H1 (cell line): ENCODE measurements around the gene KRT14. TPM values are rescaled to one million over a fixed set of nuclear protein-coding genes. Genes with fewer than 3 reads are reported as not detected.

Experiments used
- CTCF ChIA-PET: fragments of 300-600 bp; sonication (Branson Sonifier 250); formaldehyde crosslinking; loops from one replicate; lab custom pipeline; 2021; ENCODE audit not compliant: partially characterized antibody; lab: Charles Lee
- POLR2A ChIA-PET: fragments of 300-600 bp; sonication (Branson Sonifier 250); formaldehyde crosslinking; loops from one replicate; lab custom pipeline; 2021; ENCODE audit warnings: inconsistent platforms; ENCODE audit not compliant: partially characterized antibody; lab: Charles Lee
- DNase-seq, 2 experiments: peaks; one replicate each; pipeline versions ENCODE4 v3.0.0 to v3.0.0-alpha.2; 2010 to 2022; ENCODE audit warnings: low spot score in 2 of 2, low read depth in 1 of 2, mixed read lengths in 1 of 2
- FAIRE-seq: peaks from 2 replicates; lab custom pipeline; 2011; peaks lifted over from hg19 to GRCh38; lab: Jason Lieb, UNC
- H2AFZ ChIP-seq: 2 replicates; pipeline ENCODE4 v1.8.1; 2012; ENCODE audit warnings: low read length, inconsistent platforms
- H2AK5ac ChIP-seq: 2 replicates; pipeline ENCODE4 v1.6.1; 2013; ENCODE audit warnings: low read depth, low read length
- H2BK120ac ChIP-seq: replicated peaks from 2 replicates; pipeline ENCODE3; 2013; ENCODE audit warnings: low read depth, low read length, inconsistent platforms
- H2BK12ac ChIP-seq: 2 replicates; pipeline ENCODE4 v1.6.1; 2013; ENCODE audit warnings: low read depth, low read length
- H2BK15ac ChIP-seq: 2 replicates; pipeline ENCODE4 v1.6.1; 2013; ENCODE audit warnings: low read length
- H2BK20ac ChIP-seq: 2 replicates; pipeline ENCODE4 v1.6.1; 2013; ENCODE audit warnings: low read length
- H2BK5ac ChIP-seq: 2 replicates; pipeline ENCODE4 v1.6.1; 2013; ENCODE audit warnings: low read depth, low read length
- H3K14ac ChIP-seq: 2 replicates; pipeline ENCODE4 v1.6.1; 2013; ENCODE audit warnings: inconsistent platforms; ENCODE audit not compliant: insufficient read length
- H3K18ac ChIP-seq: 2 replicates; pipeline ENCODE4 v1.6.1; 2013; ENCODE audit warnings: low read length; ENCODE audit errors: extremely low read depth
- H3K23ac ChIP-seq: 2 replicates; pipeline ENCODE4 v1.6.1; 2013; ENCODE audit warnings: inconsistent platforms; ENCODE audit not compliant: insufficient read length
- H3K23me2 ChIP-seq: 2 replicates; pipeline ENCODE4 v1.6.1; 2013; ENCODE audit warnings: low read depth, low read length
- H3K27ac ChIP-seq: 2 replicates; pipeline ENCODE4 v1.6.1; 2011; ENCODE audit warnings: low read depth, low read length, inconsistent platforms
- H3K27me3 ChIP-seq, 4 experiments: replicated peaks in 1 of 4; 1 replicate in 1 of 4; 2 replicates in 3 of 4; pipeline versions ENCODE4 v1.6.1 to v1.8.1; 2011 to 2013; ENCODE audit warnings: low read length in 3 of 4, mild to moderate bottlenecking in 3 of 4, inconsistent platforms in 2 of 4, mixed read lengths in 2 of 4, moderate library complexity in 1 of 4; ENCODE audit not compliant: control insufficient read depth in 3 of 4, insufficient read depth in 3 of 4; ENCODE audit errors: extremely low read depth in 1 of 4
- H3K36me3 ChIP-seq, 4 experiments: 2 replicates each; pipeline versions ENCODE4 v1.6.1 to v1.8.1; 2011 to 2013; ENCODE audit warnings: mild to moderate bottlenecking in 4 of 4, low read length in 3 of 4, moderate library complexity in 2 of 4, control low read depth in 1 of 4, inconsistent platforms in 1 of 4; ENCODE audit not compliant: insufficient read depth in 4 of 4, control insufficient read depth in 2 of 4
- H3K4ac ChIP-seq: replicated peaks from 2 replicates; pipeline ENCODE3; 2013; ENCODE audit warnings: low read length, low read depth, mixed read lengths, inconsistent platforms; ENCODE audit not compliant: insufficient read length
- H3K4me1 ChIP-seq, 4 experiments: replicated peaks in 1 of 4; 1 replicate in 1 of 4; 2 replicates in 3 of 4; pipeline versions ENCODE4 v1.6.1 to v1.8.1; 2011 to 2013; ENCODE audit warnings: low read length in 3 of 4, inconsistent platforms in 2 of 4, mixed read lengths in 1 of 4; ENCODE audit not compliant: insufficient read depth in 4 of 4, control insufficient read depth in 3 of 4
- H3K4me2 ChIP-seq, 2 experiments: 2 replicates each; pipeline versions ENCODE4 v1.6.1 to v1.8.1; 2011 to 2013; ENCODE audit warnings: low read depth in 2 of 2, low read length in 2 of 2, control low read depth in 1 of 2, inconsistent platforms in 1 of 2, mild to moderate bottlenecking in 1 of 2; ENCODE audit not compliant: insufficient read depth in 1 of 2
- H3K4me3 ChIP-seq, 4 experiments: fragments of 200-600, 300-600 bp in 1 of 4; sonication (generic), shearing (Covaris generic), sonication (Bioruptor Twin) in 1 of 4; 2 replicates each; pipeline versions ENCODE4 v1.5.1 to v1.8.1; 2011 to 2016; ENCODE audit warnings: low read length in 4 of 4, low read depth in 3 of 4, control low read depth in 2 of 4, inconsistent platforms in 2 of 4, mild to moderate bottlenecking in 2 of 4, mixed read lengths in 1 of 4, moderate library complexity in 1 of 4; ENCODE audit not compliant: insufficient read depth in 2 of 4; ENCODE audit errors: extremely low read depth in 1 of 4
- H3K56ac ChIP-seq: replicated peaks from 2 replicates; pipeline ENCODE3; 2013; ENCODE audit warnings: low read depth, mild to moderate bottlenecking, mixed read lengths, low read length, inconsistent platforms; ENCODE audit not compliant: insufficient read length
- H3K79me1 ChIP-seq: 2 replicates; pipeline ENCODE4 v1.6.1; 2013; ENCODE audit warnings: low read depth, low read length, control low read depth
- H3K79me2 ChIP-seq, 2 experiments: 2 replicates each; pipeline versions ENCODE4 v1.6.1 to v1.8.1; 2012 to 2013; ENCODE audit warnings: low read length in 2 of 2, mild to moderate bottlenecking in 2 of 2, inconsistent platforms in 1 of 2; ENCODE audit not compliant: insufficient read depth in 2 of 2, control insufficient read depth in 1 of 2
- H3K9ac ChIP-seq, 4 experiments: replicated peaks in 1 of 4; 1 replicate in 1 of 4; 2 replicates in 3 of 4; pipeline versions ENCODE4 v1.6.1 to v1.8.1; 2011 to 2013; ENCODE audit warnings: low read depth in 3 of 4, low read length in 3 of 4, control low read depth in 2 of 4, mild to moderate bottlenecking in 2 of 4, moderate library complexity in 2 of 4, inconsistent platforms in 1 of 4; ENCODE audit errors: extremely low read depth in 1 of 4
- H3K9me3 ChIP-seq, 2 experiments: 2 replicates each; pipeline versions ENCODE4 v1.6.1 to v1.8.1; 2012 to 2013; ENCODE audit warnings: mild to moderate bottlenecking in 2 of 2, moderate library complexity in 2 of 2, control low read depth in 1 of 2, inconsistent platforms in 1 of 2, low read depth in 1 of 2, low read length in 1 of 2, mixed read lengths in 1 of 2; ENCODE audit not compliant: insufficient read depth in 2 of 2
- H4K20me1 ChIP-seq, 2 experiments: replicated peaks in 1 of 2; 2 replicates each; pipeline versions ENCODE3 to v1.8.1; 2011 to 2013; ENCODE audit warnings: inconsistent platforms in 2 of 2, low read length in 2 of 2, mild to moderate bottlenecking in 1 of 2; ENCODE audit not compliant: insufficient read depth in 2 of 2, control insufficient read depth in 1 of 2
- H4K5ac ChIP-seq: 2 replicates; pipeline ENCODE4 v1.6.1; 2013; ENCODE audit warnings: low read length, low read depth, mixed read lengths, inconsistent platforms; ENCODE audit not compliant: insufficient read length
- H4K8ac ChIP-seq: 2 replicates; pipeline ENCODE4 v1.8.0; 2013; ENCODE audit warnings: mild to moderate bottlenecking, moderate library complexity, low read length, inconsistent platforms; ENCODE audit not compliant: insufficient read depth; ENCODE audit errors: extremely low read depth
- H4K91ac ChIP-seq: replicated peaks from 2 replicates; pipeline ENCODE3; 2013; ENCODE audit warnings: low read length, mixed read lengths, inconsistent platforms; ENCODE audit not compliant: insufficient read length
- CHD1 ChIP-seq: IDR thresholded peaks from 2 replicates; pipeline ENCODE4 v1.6.1; 2012; ENCODE audit warnings: low read depth, low read length, improper control_type of control experiment
- CREB1 ChIP-seq: IDR thresholded peaks from 2 replicates; pipeline ENCODE4 v1.6.1; 2012; ENCODE audit warnings: inconsistent platforms
- EP300 ChIP-seq, 2 experiments: IDR thresholded peaks; 1 replicate in 1 of 2; 2 replicates in 1 of 2; pipeline ENCODE4 v1.6.1; 2011 to 2012; ENCODE audit warnings: low read depth in 2 of 2, low read length in 2 of 2, mild to moderate bottlenecking in 2 of 2, borderline replicate concordance in 1 of 2, inconsistent platforms in 1 of 2, moderate library complexity in 1 of 2
- JUN ChIP-seq: IDR thresholded peaks from 2 replicates; pipeline ENCODE4 v1.6.1; 2011; ENCODE audit warnings: low read depth, mild to moderate bottlenecking, improper control_type of control experiment, low read length
- JUND ChIP-seq: IDR thresholded peaks from 2 replicates; pipeline ENCODE4 v1.6.1; 2011; ENCODE audit warnings: mild to moderate bottlenecking, improper control_type of control experiment, low read length
- KDM4A ChIP-seq: IDR thresholded peaks from one replicate; pipeline ENCODE4 v1.7.1; 2012; ENCODE audit warnings: low read depth, mild to moderate bottlenecking, moderate library complexity, low read length, inconsistent platforms; ENCODE audit not compliant: severe bottlenecking
- SIN3A ChIP-seq, 2 experiments: IDR thresholded peaks in 1 of 2; conservative IDR thresholded peaks in 1 of 2; 2 replicates each; pipeline ENCODE4 v1.6.1; 2011 to 2012; ENCODE audit warnings: low read length in 2 of 2, improper control_type of control experiment in 1 of 2, low read depth in 1 of 2, mild to moderate bottlenecking in 1 of 2
- SUZ12 ChIP-seq: fragments of 200-600 bp; sonication (generic); IDR thresholded peaks from 2 replicates; pipeline ENCODE4 v1.6.1; 2012; ENCODE audit warnings: mild to moderate bottlenecking, inconsistent platforms, low read length, moderate library complexity, mixed read lengths
- WGBS, 2 experiments: shearing (Covaris generic) in 1 of 2; methylation state at CpG; one replicate each; pipeline versions ENCODE4 v1.1.6 to v1.1.7; 2013 to 2015; ENCODE audit warnings: low lambda C conversion rate in 2 of 2, mixed read lengths in 2 of 2, inconsistent platforms in 1 of 2, low coverage in 1 of 2, missing lambda C conversion rate in 1 of 2; ENCODE audit not compliant: insufficient replicate concordance in 2 of 2, insufficient coverage in 1 of 2, insufficient read length in 1 of 2; ENCODE audit errors: extremely low coverage in 1 of 2, missing lambda C conversion rate in 1 of 2; 5-methylcytosine and 5-hydroxymethylcytosine counted together
- polyA plus RNA-seq, 7 experiments: library from polyadenylated mRNA; depleted of rRNA in 3 of 7; stranded (reverse) in 5 of 7; unstranded in 2 of 7; fragments of >200 nt in 5 of 7; fragments of 200-250 nt in 2 of 7; gene quantifications; 1 replicate in 5 of 7; 2 replicates in 1 of 7; 4 replicates in 1 of 7; pipeline versions ENCODE4 v1.2.1 to v1.2.3, GENCODE V29; 2011 to 2013; ENCODE audit warnings: missing spikeins in 2 of 7, mixed read lengths in 2 of 7
- total RNA-seq: library from RNA; stranded (reverse); fragmentation: NEBNext Ultra II Directional; extraction: Animal tissue kit (Norgen Biotek cat#: 25700); gene quantifications from 2 replicates; pipeline ENCODE4 v1.2.1, GENCODE V29; 2021
- TF ChIP-seq, protein P1 (sequence below): IDR thresholded peaks from 2 replicates; pipeline ENCODE4 v1.6.1; 2012; ENCODE audit warnings: inconsistent platforms

KRT14 gene
- total and polyA plus RNA-seq, 2 of the 8 experiments (the other 6 are each of a cell fraction or from before 2014, with no cell fraction given), result 0.35 TPM; not detected in 1

- Histone ChIP-seq H4K20me1 (no peaks in the 10 kb centered on the region), H2BK5ac (peak overlapping the region; percentile 73; the same call in 1 of the 2 replicates), H3K79me1 (no peaks in the 10 kb centered on the region), H3K14ac (no peak overlapping the region), H3K27ac (peak overlapping the region; percentile 64; the same call in 1 of the 2 replicates), H4K91ac (peak overlapping the region; percentile 89), H3K56ac (peak overlapping the region; percentile 7), H3K4me3 (peak overlapping the region in 3 of 4 experiments; percentile 13 to 43 (median 16); a peak in 4 of 8 replicates), H3K23ac (no peak overlapping the region), H2AK5ac (no peak overlapping the region), H2BK120ac (peak overlapping the region; percentile 73), H2BK20ac (no peak overlapping the region), H3K4me1 (peaks cover 8 to 24% (median 13%) of the 10 kb centered on the region in 4 experiments), H3K9ac (peak overlapping the region in 2 of 4 experiments; percentile 16 to 34; a peak in 1 of 7 replicates), H4K5ac (peak overlapping the region; percentile 79), H3K79me2 (no peaks in the 10 kb centered on the region), H3K4me2 (peak overlapping the region in 1 of 2 experiments; percentile 59; a peak in 3 of 4 replicates), H3K9me3 (no peaks in the 10 kb centered on the region; a peak in 1 of 4 replicates), H2BK12ac (peak overlapping the region; percentile 99; the same call in 1 of the 2 replicates), H3K23me2 (no peaks in the 10 kb centered on the region; the same call in 1 of the 2 replicates), H2BK15ac (peak overlapping the region; percentile 83; the same call in 1 of the 2 replicates), H3K18ac (peak overlapping the region; percentile 95), H2AFZ (peak overlapping the region; percentile 91; the same call in 1 of the 2 replicates), H3K4ac (no peak overlapping the region), H4K8ac (peak overlapping the region; percentile 83; the same call in 1 of the 2 replicates), H3K36me3 (no peaks in the 10 kb centered on the region), H3K27me3 (no peaks in the 10 kb centered on the region; a peak in 2 of 7 replicates)
- POLR2A ChIA-PET, result interaction anchor here (0.6 to 16.2 kb wide), 21 partner anchors 9 to 140 kb away, joined by 3 to 293 read pairs (median 5); partner anchors contain the start of genes EIF1 and KRT19
- CTCF ChIA-PET, result interaction anchor here (0.6 to 21.2 kb wide), 95 partner anchors 8 to 987 kb away, joined by 3 to 492 read pairs (median 6); partner anchors contain the start of genes EIF1, KRT13, KRT14 and KRT15
- DNase-seq (peak; percentile 80 to 95), FAIRE-seq (peak; percentile 57)
- WGBS, 2 experiments, result 2% methylated on average over 20 of the region's 25 CpGs; no CpG with 5 or more reads in 1 of the 2 experiments
- TF ChIP-seq, protein P1, sequence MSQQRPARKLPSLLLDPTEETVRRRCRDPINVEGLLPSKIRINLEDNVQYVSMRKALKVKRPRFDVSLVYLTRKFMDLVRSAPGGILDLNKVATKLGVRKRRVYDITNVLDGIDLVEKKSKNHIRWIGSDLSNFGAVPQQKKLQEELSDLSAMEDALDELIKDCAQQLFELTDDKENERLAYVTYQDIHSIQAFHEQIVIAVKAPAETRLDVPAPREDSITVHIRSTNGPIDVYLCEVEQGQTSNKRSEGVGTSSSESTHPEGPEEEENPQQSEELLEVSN, result no peak; the same call in 1 of the 2 replicates
- TF ChIP-seq SUZ12 (no peak), CREB1 (peak; percentile 68), SIN3A (conservative IDR thresholded peaks at IDR 0.05 in 1 of 2, IDR thresholded peaks at IDR 0.05 in 1 of 2; ENCODE audit: low read depth in 1 of 2, low read length in 2 of 2) (0 out of 4 replicates have a peak, but pooled peaks of 1 of the 2 experiments have one; percentile 31), EP300 (IDR thresholded peaks at IDR 0.05; ENCODE audit: borderline replicate concordance in 1 of 2, low read depth in 2 of 2, low read length in 2 of 2) (peak in 1 of 2 experiments; percentile 51; a peak in 1 of 3 replicates), CHD1 (no peak), JUND (0 out of 2 replicates have a peak, but pooled peaks have one; percentile 16), JUN (no peak), KDM4A (no peak)
These were observed 37.7 kb downstream of the KRT14 start for GRCh38 chr17:41548844-41549595.
